Panc1 (cell line): Measurements from ENCODE around the gene SLC44A1. TPM values are rescaled to one million over a fixed set of nuclear protein-coding genes. Genes with fewer than 3 reads are reported as not detected.

Experiments used
- ATAC-seq: fragments of 200-7000 bp; cut with Tn5 transposase; 2 replicates; pipeline ENCODE4 v1.9.1; 2020; ENCODE audit warnings: mild to moderate bottlenecking, moderate library complexity
- BruUV-seq: library from RNA; stranded (reverse); fragments of 400-500 nt; replicated peaks from 2 replicates; lab custom pipeline; 2021; lab: Mats Ljungman, UMichigan
- CTCF ChIA-PET: fragments of 300-600 bp; sonication (Branson Sonifier 250); formaldehyde crosslinking; loops from one replicate; lab custom pipeline; 2022; ENCODE audit warnings: antibody characterized with exemption; lab: Charles Lee
- POLR2A ChIA-PET: fragments of 300-600 bp; sonication (Branson Sonifier 250); formaldehyde crosslinking; loops from one replicate; lab custom pipeline; 2022; ENCODE audit warnings: antibody characterized with exemption; lab: Charles Lee
- DNase-seq: peaks from one replicate; pipeline ENCODE4 v3.0.0-alpha.2; 2010; ENCODE audit warnings: low read depth, low spot score
- H3K27ac ChIP-seq: 2 replicates; pipeline ENCODE4 v1.5.1; 2011; ENCODE audit warnings: mild to moderate bottlenecking, low read length, inconsistent platforms
- H3K27me3 ChIP-seq: fragments of 200-500 bp; sonication (Bioruptor generic); 2 replicates; pipeline ENCODE4 v1.6.0; 2014; ENCODE audit warnings: low read length, inconsistent platforms; ENCODE audit not compliant: control insufficient read depth, insufficient read depth
- H3K36me3 ChIP-seq: fragments of 200-500 bp; sonication (Bioruptor generic); 2 replicates; pipeline ENCODE4 v1.5.1; 2014; ENCODE audit warnings: inconsistent platforms, mild to moderate bottlenecking, low read length, moderate library complexity; ENCODE audit not compliant: control insufficient read depth, insufficient read depth
- H3K4me1 ChIP-seq: 2 replicates; pipeline ENCODE4 v1.5.1; 2011; ENCODE audit warnings: inconsistent platforms, mild to moderate bottlenecking, low read length, moderate library complexity; ENCODE audit not compliant: control insufficient read depth, insufficient read depth
- H3K4me3 ChIP-seq, 2 experiments: 2 replicates each; pipeline ENCODE4 v1.5.1; 2011 to 2012; ENCODE audit warnings: low read depth in 2 of 2, low read length in 2 of 2, mild to moderate bottlenecking in 2 of 2, inconsistent platforms in 1 of 2, moderate library complexity in 1 of 2
- H3K9me3 ChIP-seq: fragments of 200-500 bp; sonication (Bioruptor generic); 2 replicates; pipeline ENCODE4 v1.5.1; 2014; ENCODE audit warnings: low read depth, mild to moderate bottlenecking, inconsistent platforms, low read length, moderate library complexity; ENCODE audit not compliant: control insufficient read depth, insufficient read depth
- CTCF ChIP-seq: fragments of 450-650 bp; IDR thresholded peaks from 2 replicates; pipeline ENCODE4 v1.5.1; 2017; ENCODE audit warnings: mild to moderate bottlenecking
- POLR2AphosphoS5 ChIP-seq: IDR thresholded peaks from 2 replicates; pipeline ENCODE4 v1.6.1; 2012; ENCODE audit warnings: mild to moderate bottlenecking, low read depth, low read length, moderate library complexity
- REST ChIP-seq, 2 experiments: IDR thresholded peaks; 2 replicates each; pipeline ENCODE4 v1.6.1; 2011 to 2012; ENCODE audit warnings: low read depth in 2 of 2, control low read depth in 1 of 2, low read length in 1 of 2, mild to moderate bottlenecking in 1 of 2, moderate library complexity in 1 of 2; ENCODE audit not compliant: insufficient read depth in 1 of 2
- SIN3A ChIP-seq: IDR thresholded peaks from 2 replicates; pipeline ENCODE4 v1.6.1; 2012; ENCODE audit warnings: low read depth, mild to moderate bottlenecking, low read length, moderate library complexity, borderline replicate concordance; ENCODE audit not compliant: insufficient read depth
- TCF7L2 ChIP-seq: IDR thresholded peaks from 2 replicates; pipeline ENCODE4 v1.6.1; 2011; ENCODE audit warnings: mild to moderate bottlenecking, low read depth, low read length, inconsistent platforms
- in situ Hi-C: cut with HindIII; loops from 2 replicates; pipeline ENCODE4 v1.10.0; 2016; ENCODE audit warnings: low sequenced_read_pairs, low pct_unique_long_range_greater_than_20kb
- intact Hi-C: fragments of 100-400 bp; cut with micrococcal nuclease; formaldehyde crosslinking; loops from one replicate; pipeline ENCODE4 v1.10.0; 2022; ENCODE audit not compliant: unreplicated experiment
- total RNA-seq: library from RNA; stranded (reverse); gene quantifications from one replicate; pipeline ENCODE4 v1.2.1, GENCODE V29; 2021; ENCODE audit not compliant: unreplicated experiment

Gene SLC44A1
- total RNA-seq, 1 experiment from 2014 or later: 8.7 TPM

- H3K9me3 ChIP-seq: no peaks in the 10 kb centered on the region
- no peaks in the 10 kb centered on the region; the same call in none of the 2 replicates for H3K27me3 ChIP-seq
- peaks cover 1% of the 10 kb centered on the region; the same call in 1 of the 2 replicates for H3K4me1 ChIP-seq
- BruUV-seq: no TSS peak
- H3K36me3 ChIP-seq: no peaks in the 10 kb centered on the region
- no peak overlapping the region for H3K27ac ChIP-seq
- ChIA-PET POLR2A (no interaction called here), CTCF (no interaction called here)
- TF ChIP-seq REST (IDR thresholded peaks at IDR 0.05; ENCODE audit: insufficient read depth in 1 of 2, low read depth in 2 of 2, low read length in 1 of 2): no peak
- no peak for TF ChIP-seq TCF7L2
- TF ChIP-seq CTCF: no peak
- no peak for TF ChIP-seq POLR2AphosphoS5
- no peak for TF ChIP-seq SIN3A
- DNase-seq (no peak), ATAC-seq (no peak)
- no peak overlapping the region for H3K4me3 ChIP-seq
- intact Hi-C loops (no loop called here), in situ Hi-C loops (no loop called here)
Observed at GRCh38 chr9:105238302-105238701, 6.1 kb upstream of the SLC44A1 start.

- no peak for DNase-seq
- intact Hi-C loops (loop anchor here (10.0 kb wide), 1 partner anchor 173 kb away; no protein-coding TSS in a partner anchor), in situ Hi-C loops (no loop called here)
- no peak overlapping the region for H3K4me3 ChIP-seq
- H3K4me1 ChIP-seq: peaks cover 3% of the 10 kb centered on the region; the same call in 1 of the 2 replicates
- ATAC-seq: no peak
- no peaks in the 10 kb centered on the region for H3K9me3 ChIP-seq
- ChIA-PET CTCF (no interaction called here), POLR2A (no interaction called here)
- no peaks in the 10 kb centered on the region for H3K36me3 ChIP-seq
- no peaks in the 10 kb centered on the region; the same call in none of the 2 replicates for H3K27me3 ChIP-seq
- no TSS peak for BruUV-seq
- no peak overlapping the region for H3K27ac ChIP-seq
- no peak for TF ChIP-seq POLR2AphosphoS5
- no peak for TF ChIP-seq TCF7L2
- no peak for TF ChIP-seq SIN3A
- no peak for TF ChIP-seq CTCF
- no peak for TF ChIP-seq REST (IDR thresholded peaks at IDR 0.05; ENCODE audit: insufficient read depth in 1 of 2, low read depth in 2 of 2, low read length in 1 of 2)
Observed at GRCh38 chr9:105241356-105242043, 3.0 kb upstream of the SLC44A1 start.
